ENCODE measurements around the gene RNU1-4.
A peak's percentile ranks its signal among the peaks of the same experiment; 100 is the strongest.
"Not testable (repeated sequence)": the region's sequence is repeated elsewhere in the genome, so short reads cannot be mapped to it uniquely, and the experiment has no call there.

The RNU1-4 gene

GRCh38 chr1:16708704-16709103 is 31.6 kb upstream of the RNU1-4 start:
- not testable (repeated sequence) for DNase-seq (ENCODE audit: low read depth)

- DNase-seq (ENCODE audit: low read depth), result peak; percentile 23
These were observed 30.6 kb upstream of the RNU1-4 start for GRCh38 chr1:16709659-16710087.

- not testable (repeated sequence) for DNase-seq (ENCODE audit: low read depth)
These were observed 29.7 kb upstream of the RNU1-4 start for GRCh38 chr1:16710618-16711017.

- DNase-seq (ENCODE audit: low read depth), result not testable (repeated sequence)
These were observed 28.2 kb upstream of the RNU1-4 start for GRCh38 chr1:16712131-16712530.

- not testable (repeated sequence) for DNase-seq (ENCODE audit: low read depth)
These were observed 27.7 kb upstream of the RNU1-4 start for GRCh38 chr1:16712582-16712981.

- DNase-seq (ENCODE audit: low read depth), result not testable (repeated sequence)
These were observed 27.3 kb upstream of the RNU1-4 start for GRCh38 chr1:16712984-16713383.

- DNase-seq (ENCODE audit: low read depth), result not testable (repeated sequence)
These were observed 26.8 kb upstream of the RNU1-4 start for GRCh38 chr1:16713480-16713879.

- DNase-seq (ENCODE audit: low read depth), result no peak
These were observed 23.5 kb upstream of the RNU1-4 start for GRCh38 chr1:16716691-16717335.

- DNase-seq (ENCODE audit: low read depth), result no peak
These were observed 22.8 kb upstream of the RNU1-4 start for GRCh38 chr1:16717336-16718098.

GRCh38 chr1:16718099-16718907 is 22.0 kb upstream of the RNU1-4 start:
- not testable (repeated sequence) for DNase-seq (ENCODE audit: low read depth)

GRCh38 chr1:16718908-16719533 is 21.3 kb upstream of the RNU1-4 start:
- DNase-seq (ENCODE audit: low read depth), result no peak

GRCh38 chr1:16719571-16720350 is 20.6 kb upstream of the RNU1-4 start:
- no peak for DNase-seq (ENCODE audit: low read depth)

- no peak for DNase-seq (ENCODE audit: low read depth)
These were observed 19.7 kb upstream of the RNU1-4 start for GRCh38 chr1:16720351-16721223.

- no peak for DNase-seq (ENCODE audit: low read depth)
These were observed 18.3 kb upstream of the RNU1-4 start for GRCh38 chr1:16721871-16722641.

- DNase-seq (ENCODE audit: low read depth), result no peak
These were observed 15.4 kb upstream of the RNU1-4 start for GRCh38 chr1:16724718-16725438.

- DNase-seq (ENCODE audit: low read depth), result not testable (repeated sequence)
These were observed 14.7 kb upstream of the RNU1-4 start for GRCh38 chr1:16725439-16726245.

- DNase-seq (ENCODE audit: low read depth), result peak; percentile 55
These were observed 12.9 kb upstream of the RNU1-4 start for GRCh38 chr1:16727190-16728111.
